Thyroid gland (tissue), 4 donors: ENCODE measurements around the gene ANKRD53. TPM values are rescaled to one million over a fixed set of nuclear protein-coding genes. Genes with fewer than 3 reads are reported as not detected.
"Not testable (repeated sequence)": the region's sequence is repeated elsewhere in the genome, so short reads cannot be mapped to it uniquely, and the experiment has no call there.

Experiments used
- DNase-seq, 2 donors: peaks; one replicate each; pipeline ENCODE4 v3.0.0-alpha.2; 2019
- H3K27ac ChIP-seq, 3 donors: fragments of 200-600 bp; sonication (generic); 1 replicate in 2 of 3; 2 replicates in 1 of 3; pipeline ENCODE4 v1.5.1; 2016 to 2019; ENCODE audit warnings: mild to moderate bottlenecking in 1 of 3, moderate library complexity in 1 of 3
- H3K27me3 ChIP-seq: fragments of 200-600 bp; sonication (generic); one replicate; pipeline ENCODE4 v1.5.1; 2019
- H3K36me3 ChIP-seq, 2 donors: fragments of 200-600 bp; sonication (generic); one replicate each; pipeline ENCODE4 v1.5.1; 2016 to 2019
- H3K4me1 ChIP-seq, 2 donors: fragments of 200-600 bp; sonication (generic); one replicate each; pipeline ENCODE4 v1.5.1; 2017 to 2019
- H3K4me3 ChIP-seq, 3 donors: fragments of 200-600 bp; sonication (generic); replicated peaks in 1 of 3; 1 replicate in 2 of 3; 2 replicates in 1 of 3; pipeline ENCODE4 v1.5.1; 2016; ENCODE audit warnings: mild to moderate bottlenecking in 1 of 3
- H3K9me3 ChIP-seq: fragments of 200-600 bp; sonication (generic); one replicate; pipeline ENCODE4 v1.5.1; 2017
- POLR2A ChIP-seq, 2 donors: fragments of 450-650 bp; IDR thresholded peaks; one replicate each; pipeline ENCODE4 v1.6.1; 2017; ENCODE audit warnings: antibody characterized with exemption in 2 of 2, mild to moderate bottlenecking in 2 of 2, moderate library complexity in 1 of 2
- WGBS, 2 donors: methylation state at CpG; one replicate each; pipeline ENCODE4 v1.1.5; 2017; 5-methylcytosine and 5-hydroxymethylcytosine counted together
- intact Hi-C: fragments of 100-400 bp; cut with DNase I; formaldehyde crosslinking; loops from one replicate; pipeline ENCODE4 v1.15.1; 2023
- small RNA-seq: library from RNA; depleted of rRNA; stranded (forward); fragments of <200 nt; gene quantifications from one replicate; pipeline ENCODE3, GENCODE V24; 2016
- total RNA-seq, 4 donors: library from RNA; depleted of rRNA; stranded (reverse); fragments of >200 nt; gene quantifications; one replicate each; pipeline ENCODE4 v1.2.3, GENCODE V29; 2016
- TF ChIP-seq, protein P1 (sequence below), 6 experiments: fragments of 200-600 bp in 3 of 6; fragments of 450-650 bp in 3 of 6; sonication (generic) in 3 of 6; IDR thresholded peaks; one replicate each; pipeline ENCODE4 v1.5.1; 2016 to 2019; ENCODE audit warnings: antibody characterized with exemption in 6 of 6, mild to moderate bottlenecking in 2 of 6, inconsistent platforms in 1 of 6, moderate library complexity in 1 of 6

Gene ANKRD53
- total RNA-seq, 4 donors from 2014 or later: 1.5 to 4.3 (median 2.7) TPM

DNA sequence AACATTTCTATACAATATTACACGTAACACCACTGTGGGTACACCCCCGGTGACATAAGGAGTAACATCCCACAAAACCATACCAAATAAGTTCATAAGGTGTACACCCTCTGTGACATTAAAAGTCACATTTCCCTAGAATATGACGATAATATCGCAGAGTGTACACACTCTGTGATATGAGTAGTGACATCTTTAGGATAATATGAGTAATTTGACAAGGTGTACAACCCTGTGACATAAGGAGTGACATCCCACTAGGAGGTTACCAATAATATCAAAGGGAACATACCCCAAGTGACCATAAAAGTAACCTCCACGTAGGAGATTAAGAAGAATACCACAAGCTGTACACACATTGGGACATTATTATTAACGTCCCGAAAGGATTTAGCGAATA, 40.2 kb downstream of the ANKRD53 start:
- H3K27me3 ChIP-seq: no peaks in the 10 kb centered on the region
- no peak overlapping the region for H3K27ac ChIP-seq
- TF ChIP-seq POLR2A (IDR thresholded peaks at IDR 0.05): no peak
- TF ChIP-seq, protein P1, sequence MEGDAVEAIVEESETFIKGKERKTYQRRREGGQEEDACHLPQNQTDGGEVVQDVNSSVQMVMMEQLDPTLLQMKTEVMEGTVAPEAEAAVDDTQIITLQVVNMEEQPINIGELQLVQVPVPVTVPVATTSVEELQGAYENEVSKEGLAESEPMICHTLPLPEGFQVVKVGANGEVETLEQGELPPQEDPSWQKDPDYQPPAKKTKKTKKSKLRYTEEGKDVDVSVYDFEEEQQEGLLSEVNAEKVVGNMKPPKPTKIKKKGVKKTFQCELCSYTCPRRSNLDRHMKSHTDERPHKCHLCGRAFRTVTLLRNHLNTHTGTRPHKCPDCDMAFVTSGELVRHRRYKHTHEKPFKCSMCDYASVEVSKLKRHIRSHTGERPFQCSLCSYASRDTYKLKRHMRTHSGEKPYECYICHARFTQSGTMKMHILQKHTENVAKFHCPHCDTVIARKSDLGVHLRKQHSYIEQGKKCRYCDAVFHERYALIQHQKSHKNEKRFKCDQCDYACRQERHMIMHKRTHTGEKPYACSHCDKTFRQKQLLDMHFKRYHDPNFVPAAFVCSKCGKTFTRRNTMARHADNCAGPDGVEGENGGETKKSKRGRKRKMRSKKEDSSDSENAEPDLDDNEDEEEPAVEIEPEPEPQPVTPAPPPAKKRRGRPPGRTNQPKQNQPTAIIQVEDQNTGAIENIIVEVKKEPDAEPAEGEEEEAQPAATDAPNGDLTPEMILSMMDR (IDR thresholded peaks at IDR 0.05): no peak
- DNase-seq: no peak
- H3K9me3 ChIP-seq: no peaks in the 10 kb centered on the region
- H3K4me3 ChIP-seq: no peak overlapping the region
- no peaks in the 10 kb centered on the region for H3K36me3 ChIP-seq
- H3K4me1 ChIP-seq: peaks cover 0 to 6% of the 10 kb centered on the region in 2 donors
- intact Hi-C loops: no loop called here
- WGBS, 2 donors: 91 to 92% methylated on average over 8 of the region's 8 CpGs

DNA sequence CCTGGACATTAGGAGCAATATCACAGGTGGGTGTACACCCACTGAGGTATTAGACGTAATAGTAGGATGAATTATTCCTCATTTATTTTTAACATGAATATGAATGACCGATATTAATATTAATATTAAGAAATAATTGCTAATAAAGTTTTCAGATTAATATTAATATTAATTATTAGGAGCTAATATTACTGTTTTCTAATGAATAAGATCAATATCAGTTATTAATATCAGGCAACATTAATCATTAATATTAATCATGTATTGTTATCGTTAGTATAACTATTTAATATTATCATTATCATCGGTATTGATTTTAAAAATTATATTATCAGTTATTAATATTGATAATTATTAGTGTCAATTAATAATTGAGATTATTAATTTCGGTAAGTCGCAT, 41.6 kb downstream of the ANKRD53 start:
- H3K27me3 ChIP-seq, H3K27ac ChIP-seq, H3K4me3 ChIP-seq, intact Hi-C loops, H3K9me3 ChIP-seq, DNase-seq, H3K36me3 ChIP-seq: not testable (repeated sequence)
- WGBS, 2 donors: 89 to 92% methylated on average over 6 of the region's 6 CpGs
- peaks cover 0 to 12% of the 10 kb centered on the region in 2 donors for H3K4me1 ChIP-seq

DNA sequence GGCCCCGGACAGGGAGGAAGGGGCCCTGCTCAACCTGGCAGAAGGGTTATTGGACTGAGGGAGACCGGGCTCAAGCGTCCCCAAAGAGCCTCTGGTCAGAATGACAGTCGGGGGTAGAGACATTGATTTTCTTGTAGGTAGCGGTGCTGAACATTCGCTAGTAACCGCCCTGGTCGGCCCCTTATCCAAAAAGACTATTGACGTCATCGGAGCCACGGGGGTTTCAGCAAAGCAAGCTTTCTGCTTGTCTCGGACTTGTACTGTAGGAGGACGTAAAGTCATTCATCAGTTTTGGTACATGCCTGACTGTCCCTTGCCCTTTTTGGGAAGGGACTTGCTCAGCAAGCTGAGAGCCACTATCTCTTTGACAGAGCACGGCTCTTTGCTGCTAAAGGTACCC, 43.0 kb downstream of the ANKRD53 start:
- WGBS, 2 donors: 76 to 81% methylated on average over 14 of the region's 14 CpGs
- DNase-seq, H3K9me3 ChIP-seq, H3K36me3 ChIP-seq, H3K27ac ChIP-seq, H3K4me3 ChIP-seq, H3K27me3 ChIP-seq, intact Hi-C loops: not testable (repeated sequence)
- H3K4me1 ChIP-seq: peaks cover 0 to 12% of the 10 kb centered on the region in 2 donors

DNA sequence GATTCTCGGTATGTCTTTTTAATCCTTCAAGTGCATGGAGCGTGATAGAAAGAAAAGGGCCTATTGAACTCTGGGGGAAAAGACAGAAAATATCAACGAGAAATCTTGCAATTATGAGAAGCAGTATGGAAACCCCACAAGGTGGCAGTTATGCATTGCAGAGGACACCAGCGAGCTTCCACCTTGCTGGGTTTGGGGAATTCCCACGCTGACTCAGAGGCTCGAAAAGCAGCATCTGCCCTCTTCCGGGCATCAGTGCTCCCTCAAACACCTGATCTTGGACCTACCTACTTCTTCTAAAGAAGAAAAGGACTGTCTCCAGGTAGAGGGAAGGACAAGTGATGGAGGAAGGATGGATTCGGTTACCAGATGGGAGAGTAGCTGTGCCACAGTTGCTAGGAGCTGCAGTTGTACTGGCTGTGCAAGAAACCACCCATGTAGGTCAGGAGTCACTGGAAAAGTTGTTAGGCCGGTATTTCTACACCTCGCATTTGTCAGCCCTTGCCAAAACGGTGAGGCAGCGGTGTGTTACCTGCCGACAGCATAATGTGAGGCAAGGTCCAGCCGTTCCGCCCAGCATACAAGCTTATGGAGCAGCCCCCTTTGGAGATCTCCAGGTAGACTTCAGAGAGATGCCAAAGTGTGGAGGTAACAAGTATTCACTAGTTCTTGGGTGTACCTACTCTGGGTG, 45.3 kb downstream of the ANKRD53 start:
- DNase-seq: peak; percentile 81 to 82
- intact Hi-C loops, H3K9me3 ChIP-seq, H3K27me3 ChIP-seq, H3K36me3 ChIP-seq, H3K4me3 ChIP-seq: not testable (repeated sequence)
- peak overlapping the region in 1 of 3 donors; percentile 74 for H3K27ac ChIP-seq
- WGBS, 2 donors: 38 to 39% methylated on average over 15 of the region's 15 CpGs
- TF ChIP-seq, protein P1 (IDR thresholded peaks at IDR 0.05): peak in 3 of 6 experiments; percentile 26 to 56 (median 35)
- H3K4me1 ChIP-seq: peaks cover 0 to 12% of the 10 kb centered on the region in 2 donors

Small RNA genes lying within 50 kb of the gene (small RNA-seq; reads per million reads assigned to genes)
- not detected for gene RN7SL160P

Other genes with a start within 250 kb of the ANKRD53 start
- 1 to 10 TPM; 1.9 to 6.5 (median 3.1) TPM for gene ADD2, start 210.4 kb upstream of the ANKRD53 start, total RNA-seq
- gene FIGLA, start 188.0 kb upstream of the ANKRD53 start, total RNA-seq: not detected
- 1 to 10 TPM in 1 of 4 donors, not detected in 3; 1.4 TPM for gene CLEC4F, start 158.0 kb upstream of the ANKRD53 start, total RNA-seq
- not detected for gene CD207, start 142.8 kb upstream of the ANKRD53 start, total RNA-seq
- gene VAX2, start 78.1 kb upstream of the ANKRD53 start, total RNA-seq: under 1 TPM in 1 of 4 donors, not detected in 3; 0.22 TPM
- not detected for gene ATP6V1B1, start 42.7 kb upstream of the ANKRD53 start, total RNA-seq
- gene TEX261, start 16.2 kb downstream of the ANKRD53 start, total RNA-seq: 10 to 100 TPM; 37.9 to 67.7 (median 51.4) TPM
- 10 to 100 TPM; 40.5 to 88.0 (median 70.0) TPM for gene NAGK, start 90.0 kb downstream of the ANKRD53 start, total RNA-seq
- gene MCEE, start 151.6 kb downstream of the ANKRD53 start, total RNA-seq: 10 to 100 TPM; 15.7 to 24.2 (median 18.3) TPM
- gene MPHOSPH10, start 152.0 kb downstream of the ANKRD53 start, total RNA-seq: 10 to 100 TPM; 27.6 to 53.2 (median 39.3) TPM
- gene PAIP2B, start 248.5 kb downstream of the ANKRD53 start, total RNA-seq: 10 to 100 TPM in 2 of 4 donors, 1 to 10 TPM in 2; 8.6 to 13.2 (median 10.7) TPM